ENCODE measurements around the gene OR6S1. TPM values are rescaled to one million over a fixed set of nuclear protein-coding genes. Genes with fewer than 3 reads are reported as not detected.

Gene OR6S1
- polyA plus RNA-seq, 1 of the 3 experiments (the other 2 are of a cell fraction), result not detected

DNA sequence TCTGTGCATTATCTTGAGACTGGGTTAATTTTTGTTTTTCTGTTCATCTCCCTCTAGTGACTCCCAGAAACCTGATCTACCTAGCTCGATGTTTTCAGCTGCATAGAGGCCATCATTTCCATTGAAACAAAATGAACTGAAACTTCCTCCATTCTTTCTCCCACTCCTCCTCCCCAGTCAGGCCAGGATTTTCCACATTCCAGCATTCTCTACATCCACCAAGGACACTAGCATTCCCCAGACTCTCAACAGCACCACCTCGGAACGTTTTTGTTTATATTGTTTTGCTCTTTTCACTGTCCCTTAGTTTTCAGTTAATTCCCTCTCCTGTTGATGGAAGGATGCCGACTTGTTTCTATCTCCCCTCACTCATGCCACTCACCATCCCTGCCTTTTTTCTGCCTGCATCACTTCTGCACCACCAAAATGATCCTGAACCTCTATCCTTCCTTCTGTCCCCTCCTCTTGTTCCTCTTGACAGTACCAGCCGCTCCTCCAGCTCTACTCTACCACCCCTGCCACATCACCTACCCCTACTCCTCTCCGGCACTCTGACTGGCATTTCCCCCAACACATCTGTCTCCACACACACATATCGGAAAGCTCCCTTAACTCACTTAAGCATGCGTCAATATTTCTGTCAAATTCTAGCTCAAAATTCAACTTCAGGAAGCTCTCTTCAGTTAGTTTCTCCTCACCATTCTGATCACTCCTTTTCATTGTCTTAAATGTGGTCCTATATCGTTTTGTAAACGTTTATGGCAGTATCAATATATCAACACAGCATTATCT is 13.2 kb downstream of the OR6S1 start:
- 12% methylated on average over 10 of the region's 10 CpGs for WGBS (ENCODE audit: low lambda C conversion rate)
- no peaks in the 10 kb centered on the region for H3K36me3 ChIP-seq (replicated peaks in 1 of 2; ENCODE audit: control insufficient read depth in 1 of 2, insufficient read depth in 2 of 2, low read length in 1 of 2)
- H3K79me2 ChIP-seq (ENCODE audit: insufficient read depth), result no peaks in the 10 kb centered on the region
- DNase-seq, result no peak
- ChIA-PET CTCF (interaction anchor here (1.1 to 1.6 kb wide), 2 partner anchors 19 to 53 kb away, joined by 4 to 5 read pairs; no protein-coding TSS in a partner anchor), POLR2A (no interaction called here)
- H3K9ac ChIP-seq, result no peak overlapping the region
- no peak for TF ChIP-seq ELF1 (IDR thresholded peaks at IDR 0.05)
- TF ChIP-seq FOSL2 (IDR thresholded peaks at IDR 0.05; ENCODE audit: borderline replicate concordance, low read depth), result no peak
- no peak for TF ChIP-seq RFX5 (IDR thresholded peaks at IDR 0.05; ENCODE audit: low read length)
- no peak for TF ChIP-seq FOXJ3 (CRISPR knock-in tag; IDR thresholded peaks at IDR 0.05)
- TF ChIP-seq, protein P1, sequence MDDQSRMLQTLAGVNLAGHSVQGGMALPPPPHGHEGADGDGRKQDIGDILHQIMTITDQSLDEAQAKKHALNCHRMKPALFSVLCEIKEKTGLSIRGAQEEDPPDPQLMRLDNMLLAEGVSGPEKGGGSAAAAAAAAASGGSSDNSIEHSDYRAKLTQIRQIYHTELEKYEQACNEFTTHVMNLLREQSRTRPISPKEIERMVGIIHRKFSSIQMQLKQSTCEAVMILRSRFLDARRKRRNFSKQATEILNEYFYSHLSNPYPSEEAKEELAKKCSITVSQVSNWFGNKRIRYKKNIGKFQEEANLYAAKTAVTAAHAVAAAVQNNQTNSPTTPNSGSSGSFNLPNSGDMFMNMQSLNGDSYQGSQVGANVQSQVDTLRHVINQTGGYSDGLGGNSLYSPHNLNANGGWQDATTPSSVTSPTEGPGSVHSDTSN (IDR thresholded peaks at IDR 0.05), result no peak
- no peak for TF ChIP-seq FOXM1 (IDR thresholded peaks at IDR 0.05; ENCODE audit: low read depth)
- no peak overlapping the region for H3K4me3 ChIP-seq (ENCODE audit: low read depth in 2 of 2, low read length in 1 of 2)
- H3K4me2 ChIP-seq, result peak overlapping the region; percentile 30; the same call in 1 of the 2 replicates
- H3K4me1 ChIP-seq (ENCODE audit: control insufficient read depth in 1 of 2, insufficient read depth in 2 of 2, low read depth in 1 of 2, low read length in 1 of 2), result peaks cover 0 to 19% of the 10 kb centered on the region in 2 experiments; a peak in 2 of 4 replicates
- H3F3A ChIP-seq (replicated peaks; ENCODE audit: insufficient read depth), result peaks cover 24% of the 10 kb centered on the region
- H4K20me1 ChIP-seq (ENCODE audit: insufficient read depth), result peaks cover 9% of the 10 kb centered on the region
- peaks cover 16% of the 10 kb centered on the region; the same call in 1 of the 2 replicates for H3K27me3 ChIP-seq (ENCODE audit: insufficient read depth)
- no peak overlapping the region for H2AFZ ChIP-seq (ENCODE audit: low read depth)
- H3K27ac ChIP-seq (ENCODE audit: low read depth in 2 of 2, low read length in 1 of 2), result no peak overlapping the region
- H3K9me3 ChIP-seq, result no peaks in the 10 kb centered on the region
- no peaks in the 10 kb centered on the region for H3K9me2 ChIP-seq

DNA sequence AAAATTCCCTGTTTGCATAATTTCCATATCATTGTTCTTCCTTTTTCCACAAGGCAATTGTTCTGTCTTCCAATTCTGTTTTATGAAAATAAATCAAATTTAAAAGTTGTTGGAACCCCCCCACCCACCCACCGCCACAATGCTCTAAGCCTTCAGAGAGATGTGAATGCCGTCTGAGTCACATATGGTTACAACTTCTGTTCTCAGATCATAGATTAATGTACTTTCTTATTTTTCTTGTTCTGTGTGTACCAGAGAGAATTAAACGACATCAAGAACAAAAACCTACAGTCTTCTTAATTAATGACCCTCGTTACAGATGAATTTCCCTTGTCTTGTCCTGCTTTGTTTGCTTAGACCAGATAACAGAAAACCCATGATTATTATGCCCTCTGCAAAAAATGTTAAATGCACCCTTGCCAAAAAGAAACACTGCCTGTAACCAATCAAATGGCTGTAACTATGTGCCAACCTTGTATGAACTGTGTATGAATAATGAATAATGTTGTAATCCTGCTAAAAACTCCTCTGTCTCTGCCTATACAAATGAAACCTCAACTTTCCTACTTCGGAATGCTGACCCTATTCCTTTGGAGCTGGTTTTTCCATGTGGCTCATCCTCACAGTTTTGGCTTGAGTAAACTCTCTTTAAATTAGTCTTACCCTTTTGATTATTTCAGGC is 14.0 kb downstream of the OR6S1 start:
- H3K27ac ChIP-seq (ENCODE audit: low read depth in 2 of 2, low read length in 1 of 2), result no peak overlapping the region
- H3K36me3 ChIP-seq (replicated peaks in 1 of 2; ENCODE audit: control insufficient read depth in 1 of 2, insufficient read depth in 2 of 2, low read length in 1 of 2), result no peaks in the 10 kb centered on the region
- H3K9me2 ChIP-seq, result no peaks in the 10 kb centered on the region
- ChIA-PET CTCF (interaction anchor here (0.6 to 1.6 kb wide), 3 partner anchors 10 to 54 kb away, joined by 3 to 5 read pairs (median 4); no protein-coding TSS in a partner anchor), POLR2A (no interaction called here)
- no peaks in the 10 kb centered on the region for H3K9me3 ChIP-seq
- TF ChIP-seq RAD21 (IDR thresholded peaks at IDR 0.05; ENCODE audit: low read length) (no peak), SMC3 (IDR thresholded peaks at IDR 0.05; ENCODE audit: low read depth, low read length) (no peak), RXRA (IDR thresholded peaks at IDR 0.05; ENCODE audit: borderline replicate concordance, low read depth) (no peak), GATA2 (CRISPR knock-in tag; IDR thresholded peaks at IDR 0.05) (no peak), MXI1 (IDR thresholded peaks at IDR 0.05; ENCODE audit: low read depth, low read length) (no peak), SIN3A (IDR thresholded peaks at IDR 0.05; ENCODE audit: borderline replicate concordance, low read depth, low read length) (no peak), YY1 (IDR thresholded peaks at IDR 0.05; ENCODE audit: low read depth) (no peak), TEAD4 (IDR thresholded peaks at IDR 0.05; ENCODE audit: borderline replicate concordance, insufficient read depth) (no peak)
- TF ChIP-seq, protein P1 (IDR thresholded peaks at IDR 0.05), result no peak
- TF ChIP-seq, protein P2, sequence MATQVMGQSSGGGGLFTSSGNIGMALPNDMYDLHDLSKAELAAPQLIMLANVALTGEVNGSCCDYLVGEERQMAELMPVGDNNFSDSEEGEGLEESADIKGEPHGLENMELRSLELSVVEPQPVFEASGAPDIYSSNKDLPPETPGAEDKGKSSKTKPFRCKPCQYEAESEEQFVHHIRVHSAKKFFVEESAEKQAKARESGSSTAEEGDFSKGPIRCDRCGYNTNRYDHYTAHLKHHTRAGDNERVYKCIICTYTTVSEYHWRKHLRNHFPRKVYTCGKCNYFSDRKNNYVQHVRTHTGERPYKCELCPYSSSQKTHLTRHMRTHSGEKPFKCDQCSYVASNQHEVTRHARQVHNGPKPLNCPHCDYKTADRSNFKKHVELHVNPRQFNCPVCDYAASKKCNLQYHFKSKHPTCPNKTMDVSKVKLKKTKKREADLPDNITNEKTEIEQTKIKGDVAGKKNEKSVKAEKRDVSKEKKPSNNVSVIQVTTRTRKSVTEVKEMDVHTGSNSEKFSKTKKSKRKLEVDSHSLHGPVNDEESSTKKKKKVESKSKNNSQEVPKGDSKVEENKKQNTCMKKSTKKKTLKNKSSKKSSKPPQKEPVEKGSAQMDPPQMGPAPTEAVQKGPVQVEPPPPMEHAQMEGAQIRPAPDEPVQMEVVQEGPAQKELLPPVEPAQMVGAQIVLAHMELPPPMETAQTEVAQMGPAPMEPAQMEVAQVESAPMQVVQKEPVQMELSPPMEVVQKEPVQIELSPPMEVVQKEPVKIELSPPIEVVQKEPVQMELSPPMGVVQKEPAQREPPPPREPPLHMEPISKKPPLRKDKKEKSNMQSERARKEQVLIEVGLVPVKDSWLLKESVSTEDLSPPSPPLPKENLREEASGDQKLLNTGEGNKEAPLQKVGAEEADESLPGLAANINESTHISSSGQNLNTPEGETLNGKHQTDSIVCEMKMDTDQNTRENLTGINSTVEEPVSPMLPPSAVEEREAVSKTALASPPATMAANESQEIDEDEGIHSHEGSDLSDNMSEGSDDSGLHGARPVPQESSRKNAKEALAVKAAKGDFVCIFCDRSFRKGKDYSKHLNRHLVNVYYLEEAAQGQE (IDR thresholded peaks at IDR 0.05; ENCODE audit: low read depth, low read length), result no peak
- H3K9ac ChIP-seq, result no peak overlapping the region
- 13% methylated on average over 5 of the region's 5 CpGs for WGBS (ENCODE audit: low lambda C conversion rate)
- H3K4me3 ChIP-seq (ENCODE audit: low read depth in 2 of 2, low read length in 1 of 2), result no peak overlapping the region; a peak in 1 of 4 replicates
- H3K4me2 ChIP-seq, result peak overlapping the region; percentile 30; the same call in 1 of the 2 replicates
- H2AFZ ChIP-seq (ENCODE audit: low read depth), result no peak overlapping the region
- no peak for DNase-seq
- H3K27me3 ChIP-seq (ENCODE audit: insufficient read depth), result peaks cover 16% of the 10 kb centered on the region; the same call in 1 of the 2 replicates
- peaks cover 0 to 17% of the 10 kb centered on the region in 2 experiments; a peak in 2 of 4 replicates for H3K4me1 ChIP-seq (ENCODE audit: control insufficient read depth in 1 of 2, insufficient read depth in 2 of 2, low read depth in 1 of 2, low read length in 1 of 2)
- H3K79me2 ChIP-seq (ENCODE audit: insufficient read depth), result no peaks in the 10 kb centered on the region
- H4K20me1 ChIP-seq (ENCODE audit: insufficient read depth), result peaks cover 7% of the 10 kb centered on the region
- H3F3A ChIP-seq (replicated peaks; ENCODE audit: insufficient read depth), result peaks cover 22% of the 10 kb centered on the region
